NCI-H2227 (cell line): ENCODE results near the gene TRMT61B.

ENCODE experiments used
- DNase-seq: peaks from one replicate; lab custom pipeline; 2025; ENCODE audit not compliant: unreplicated experiment; lab: John Stamatoyannopoulos, UW

The TRMT61B gene

DNA sequence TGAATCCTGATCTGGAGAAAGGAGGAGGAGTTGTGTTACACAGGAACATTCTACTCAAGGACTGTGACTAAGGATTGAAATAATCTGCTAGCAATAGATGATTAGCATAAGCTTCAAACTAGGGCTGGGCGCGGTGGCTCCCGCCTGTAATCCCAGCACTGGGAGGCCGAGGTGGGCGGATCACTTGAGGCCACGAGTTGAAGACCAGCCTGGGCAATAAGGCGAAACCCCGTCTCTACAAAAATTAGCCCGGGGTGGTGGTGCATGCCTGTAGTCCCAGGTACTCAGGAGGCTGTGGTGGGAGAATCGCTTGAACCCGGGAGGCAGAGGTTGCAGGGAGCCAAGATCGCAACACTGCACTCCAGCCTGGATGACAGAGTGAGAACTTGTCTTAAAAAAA lies 1.5 kb downstream of the TRMT61B start:
- no peak for DNase-seq

DNA sequence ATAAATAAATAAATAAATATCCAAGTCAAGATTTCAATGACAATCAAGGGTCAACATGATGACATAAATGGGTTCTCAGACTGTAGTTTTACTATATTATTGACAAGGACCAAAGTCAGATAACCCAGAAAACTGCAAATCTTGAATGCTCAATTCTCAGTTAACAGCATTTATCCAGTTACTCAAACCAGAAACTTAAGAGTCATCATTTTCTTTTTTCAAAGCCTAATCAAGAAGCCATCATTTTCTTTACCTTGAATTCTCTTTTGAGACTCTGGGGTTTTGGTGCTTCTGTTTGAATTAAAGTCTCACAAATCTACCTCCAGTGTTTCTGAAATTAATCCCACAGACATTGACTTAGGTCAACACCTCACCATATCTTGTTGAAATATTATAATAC lies 14.1 kb downstream of the TRMT61B start:
- no peak for DNase-seq

DNA sequence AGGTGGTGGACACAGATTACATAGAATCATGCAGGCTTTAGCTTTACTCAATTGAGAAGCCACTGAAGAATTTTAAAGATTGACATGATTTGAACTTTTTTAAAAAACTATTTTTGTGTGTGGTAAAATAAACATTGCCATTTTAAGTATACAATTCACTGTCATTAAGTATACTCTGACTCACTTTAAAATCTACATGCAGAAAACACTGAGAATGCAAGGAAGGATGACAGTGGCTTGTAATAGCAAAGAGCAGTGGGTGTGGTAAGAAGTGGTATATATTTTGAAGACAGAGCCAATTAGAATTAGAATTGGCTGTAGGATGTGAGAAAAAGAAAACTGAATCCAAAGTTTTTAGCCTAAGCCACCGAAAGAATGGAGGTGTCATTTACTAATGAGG lies 14.9 kb downstream of the TRMT61B start:
- DNase-seq: no peak

DNA sequence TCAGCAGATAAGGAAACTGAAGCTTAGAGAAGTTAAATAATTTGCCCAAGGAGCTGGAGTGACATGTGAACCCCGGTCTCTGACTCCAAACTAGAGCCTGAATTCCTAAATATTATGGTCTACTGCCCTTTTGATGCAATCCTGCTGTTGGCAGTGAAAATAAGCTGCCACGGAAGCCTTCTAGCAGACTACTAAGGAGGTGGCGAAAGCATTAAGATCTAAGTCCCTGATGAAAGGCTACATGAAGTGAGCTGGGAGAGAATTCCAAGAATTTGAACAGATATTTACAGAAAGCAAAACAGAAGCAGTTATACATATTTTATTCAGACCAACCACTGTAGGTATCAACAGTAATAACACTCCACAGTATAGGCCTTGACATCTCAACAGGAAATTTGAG lies 28.1 kb downstream of the TRMT61B start:
- no peak for DNase-seq

DNA sequence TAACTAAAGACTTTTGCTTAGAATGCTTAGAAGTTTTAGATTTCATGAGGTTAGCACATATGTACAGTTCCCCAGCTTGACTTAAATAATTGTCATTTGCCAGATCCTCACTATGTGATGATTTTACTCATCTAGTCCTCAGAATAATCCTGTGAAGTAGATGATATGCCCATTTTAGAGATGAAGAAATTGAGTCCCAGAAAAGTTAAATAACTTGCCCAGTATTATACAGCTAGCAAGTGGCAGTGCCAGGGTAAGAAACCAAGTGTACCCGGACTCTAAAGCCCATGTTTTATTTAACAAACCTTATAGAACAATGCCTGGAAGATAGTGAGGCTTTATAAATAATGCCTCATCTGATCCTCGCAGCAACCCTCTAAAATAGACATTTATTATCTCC lies 31.1 kb downstream of the TRMT61B start:
- DNase-seq: no peak

DNA sequence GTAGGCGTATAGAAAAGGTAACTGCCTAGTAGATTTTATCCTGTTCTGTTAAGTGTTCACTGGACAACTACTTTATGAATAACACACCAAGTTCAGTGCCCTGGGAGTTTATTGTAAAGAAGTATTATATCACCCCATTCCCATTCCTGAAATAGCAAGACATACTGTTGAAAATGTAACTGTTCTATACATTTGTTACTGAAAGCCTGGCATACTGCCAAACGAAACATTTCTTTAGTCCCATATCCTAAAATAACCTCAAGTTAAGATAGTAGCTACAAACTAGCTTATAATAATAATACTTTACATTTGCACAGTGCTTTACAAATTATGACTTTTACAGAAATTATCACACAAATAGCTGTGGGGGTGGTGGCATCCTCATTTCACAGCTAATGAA lies 34.3 kb downstream of the TRMT61B start:
- no peak for DNase-seq

DNA sequence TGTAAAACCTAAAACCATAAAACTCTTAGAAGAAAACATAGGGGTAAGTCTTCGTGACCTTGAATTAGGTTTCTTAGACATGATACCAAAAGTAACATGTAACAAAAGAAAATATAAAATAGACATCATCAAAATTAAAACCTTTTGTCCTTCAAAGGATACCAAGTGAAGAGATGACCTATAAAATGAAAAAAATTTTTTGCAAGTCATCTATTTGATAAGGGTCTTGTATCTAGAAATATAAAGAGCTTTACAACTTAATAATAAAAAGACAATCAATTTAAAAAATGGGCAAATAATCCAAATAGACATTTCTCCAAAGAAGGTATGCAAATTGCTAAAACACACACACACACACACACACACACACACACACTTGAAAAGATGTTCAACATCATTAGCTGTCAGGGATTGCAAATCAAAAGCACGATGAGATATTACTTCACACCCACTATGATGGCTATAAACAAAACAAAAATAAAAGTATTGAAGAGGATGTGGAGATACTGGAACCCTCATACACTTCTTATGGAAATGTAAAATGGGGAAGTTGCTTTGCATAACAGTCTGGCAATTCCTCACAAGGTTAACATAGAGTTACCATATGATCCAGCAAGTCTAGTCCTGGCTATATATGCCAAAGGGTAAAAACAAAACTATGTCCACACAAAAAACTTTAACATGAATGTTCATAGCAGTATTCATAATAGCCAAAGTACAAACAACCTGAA lies 36.2 kb downstream of the TRMT61B start:
- DNase-seq: no peak

DNA sequence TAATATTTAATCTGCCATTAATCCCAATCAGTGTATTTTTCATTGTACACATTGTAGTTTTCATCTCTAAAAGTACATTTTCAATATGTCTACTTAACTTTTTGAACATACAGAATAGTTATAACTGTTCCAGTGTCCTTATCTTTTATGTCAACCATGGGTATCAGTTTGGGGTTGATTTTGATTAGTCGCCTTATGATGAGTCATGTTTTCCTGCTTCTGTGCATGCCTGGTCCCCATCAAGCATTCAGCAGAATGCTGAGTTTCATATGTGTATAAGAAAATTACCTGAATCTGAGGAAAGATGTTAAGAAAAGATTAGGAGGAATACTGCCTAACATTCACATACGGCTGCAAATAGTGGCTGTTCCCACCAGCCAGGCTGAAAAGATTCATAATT lies 41.7 kb downstream of the TRMT61B start:
- no peak for DNase-seq

DNA sequence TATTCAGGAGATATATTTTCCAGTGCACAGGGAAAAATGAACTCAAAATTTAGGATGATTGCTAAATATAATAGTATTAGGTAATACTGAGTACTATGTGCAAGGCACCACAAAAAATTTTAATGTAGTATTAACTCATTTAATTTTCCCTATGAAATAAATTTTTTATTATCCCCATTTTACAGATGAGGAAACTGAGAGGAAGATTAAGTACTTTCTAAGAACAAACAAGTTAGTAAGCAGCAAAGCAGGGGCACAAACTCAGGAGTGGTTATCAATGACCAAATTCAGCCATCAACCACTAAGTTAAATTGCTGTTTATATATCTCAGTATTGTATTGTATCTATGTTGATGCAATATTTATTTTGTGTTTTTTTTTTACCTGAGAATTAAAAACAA lies 45.2 kb downstream of the TRMT61B start:
- no peak for DNase-seq

DNA sequence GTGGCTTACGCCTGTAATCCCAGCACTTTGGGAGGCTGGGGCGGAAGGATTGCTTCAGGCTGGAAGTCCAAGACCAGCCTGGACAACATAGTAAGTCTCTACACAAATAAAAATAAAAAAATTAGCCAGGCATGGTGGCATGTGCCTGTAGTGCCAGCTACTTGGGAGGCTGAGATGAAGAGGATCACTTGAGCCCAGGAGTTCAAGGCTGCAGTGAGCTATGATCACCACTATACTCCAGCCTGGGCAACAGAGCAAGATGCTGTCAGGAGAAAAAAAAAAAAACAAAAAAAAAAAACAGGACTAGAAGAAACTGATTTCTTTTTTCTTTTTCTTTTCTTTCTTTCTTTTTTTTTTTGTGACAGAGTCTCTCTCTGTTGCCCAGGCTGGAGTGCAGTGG lies 45.9 kb downstream of the TRMT61B start:
- DNase-seq: no peak

DNA sequence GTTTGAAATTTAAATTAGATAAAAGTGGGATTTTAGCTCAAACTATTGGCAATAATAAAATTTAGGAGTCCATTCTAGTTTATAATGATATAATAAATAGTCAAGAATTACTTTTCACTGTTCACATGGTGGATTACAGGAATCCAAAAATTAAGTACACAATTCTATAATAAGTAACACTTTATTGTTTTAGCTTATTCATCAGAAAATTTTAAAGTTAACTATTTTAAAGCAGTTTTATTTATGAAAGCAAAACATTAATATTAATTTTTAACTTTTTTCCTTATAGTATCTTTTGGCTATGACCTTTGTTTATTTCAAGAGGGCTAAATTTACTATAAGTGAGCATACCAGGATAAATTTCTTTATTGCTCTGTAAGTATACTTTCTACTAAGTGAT lies 48.1 kb downstream of the TRMT61B start:
- no peak for DNase-seq

DNA sequence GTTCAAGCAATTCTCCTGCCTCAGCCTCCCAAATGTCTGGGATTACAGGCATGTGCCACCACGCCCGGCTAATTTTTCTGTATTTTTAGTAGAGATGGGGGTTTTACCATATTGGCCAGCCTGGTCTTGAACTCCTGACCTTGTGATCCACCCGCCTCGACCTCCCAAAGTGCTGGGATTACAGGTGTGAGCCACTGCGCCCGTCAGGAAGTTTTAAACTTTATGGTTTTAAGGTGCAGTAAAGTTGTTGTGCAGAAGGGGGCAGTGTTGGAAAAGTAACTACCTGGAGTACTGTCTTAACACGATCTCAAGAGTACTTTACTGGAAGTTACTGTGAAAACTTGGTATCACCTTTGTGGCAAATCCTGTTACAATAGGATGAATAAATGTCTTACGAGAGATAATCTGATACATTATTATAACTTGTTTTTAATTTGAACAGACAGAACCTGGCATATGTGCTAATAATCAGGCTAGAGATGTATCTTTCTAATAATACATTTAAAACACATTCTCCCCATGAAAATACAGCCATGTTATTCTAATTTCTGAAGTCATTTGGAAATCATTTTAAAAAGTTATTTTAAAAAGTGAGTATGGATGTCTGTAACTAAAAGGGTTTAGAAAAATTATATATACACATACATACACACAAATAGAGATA lies 48.7 kb downstream of the TRMT61B start:
- DNase-seq: peak; percentile 55

DNA sequence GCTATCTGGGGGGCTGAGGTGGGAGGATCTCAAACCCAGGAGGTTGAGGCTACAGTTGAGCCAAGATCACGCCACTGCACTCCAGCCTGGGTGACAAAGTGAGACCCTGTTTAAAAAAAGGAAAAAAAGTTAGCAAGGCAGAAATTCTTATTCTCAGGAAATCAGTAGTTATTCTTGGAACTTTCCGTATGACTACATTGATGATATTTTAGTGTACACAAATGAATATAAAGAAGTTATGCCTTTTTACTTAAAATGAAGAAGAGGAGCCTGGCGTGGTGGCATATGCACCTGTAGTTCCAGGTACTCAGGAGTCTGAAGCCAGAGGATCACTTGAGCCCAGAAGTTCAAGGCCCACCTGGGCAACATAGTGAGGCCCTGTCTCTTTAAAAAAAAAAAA lies 52.1 kb downstream of the TRMT61B start:
- no peak for DNase-seq

DNA sequence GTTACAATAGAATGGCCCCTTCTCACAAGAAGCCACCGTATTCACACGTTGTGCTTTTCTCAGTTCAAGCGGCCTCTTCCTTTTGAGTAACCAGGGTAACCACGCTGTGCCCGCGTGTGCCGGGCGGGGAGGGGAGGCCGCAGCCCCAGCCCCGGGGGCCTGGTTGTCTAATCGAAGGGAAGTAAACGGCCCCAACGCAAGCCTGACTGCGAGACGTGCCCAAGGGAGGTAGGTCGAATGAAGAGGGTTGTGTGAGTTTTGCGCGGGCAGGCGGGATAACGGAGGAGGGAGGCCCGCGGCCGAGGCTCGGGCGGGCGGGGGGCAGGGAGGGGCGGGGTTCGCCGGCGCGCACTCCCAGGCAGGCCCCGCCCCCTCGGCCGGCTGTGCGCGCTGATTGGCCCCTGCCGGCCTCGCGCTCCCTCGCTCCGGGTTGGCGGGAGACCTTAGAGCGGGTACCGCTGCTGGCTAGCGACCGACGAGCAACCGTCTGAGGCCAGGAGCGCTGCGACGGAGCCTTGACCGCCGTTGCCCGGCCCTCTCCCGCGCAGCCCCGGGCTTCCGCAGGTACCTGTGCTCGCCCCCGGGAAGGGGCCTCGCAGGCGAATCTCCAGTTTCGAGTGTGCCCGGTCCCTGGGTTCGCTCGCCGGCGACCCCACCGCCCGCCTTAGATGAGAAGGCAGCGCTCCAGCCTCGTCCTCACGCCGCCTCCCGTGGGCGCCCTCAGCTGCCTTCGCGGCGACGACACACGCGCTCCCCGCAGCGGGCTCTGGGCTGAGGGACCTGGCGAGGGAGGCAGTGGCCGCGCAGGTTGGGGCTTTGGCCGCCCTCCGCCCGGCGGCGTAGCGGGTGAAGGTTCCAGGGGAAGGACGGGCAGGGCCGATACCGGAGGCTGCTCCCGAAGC lies 59.5 kb downstream of the TRMT61B start, which contains the start of gene SPDYA:
TSS of gene SPDYA (plus strand) at position 451 of the 902 bp plus-strand sequence. CDS start 5,181 bp downstream, outside the sequence.
- DNase-seq: peak; percentile 96

DNA sequence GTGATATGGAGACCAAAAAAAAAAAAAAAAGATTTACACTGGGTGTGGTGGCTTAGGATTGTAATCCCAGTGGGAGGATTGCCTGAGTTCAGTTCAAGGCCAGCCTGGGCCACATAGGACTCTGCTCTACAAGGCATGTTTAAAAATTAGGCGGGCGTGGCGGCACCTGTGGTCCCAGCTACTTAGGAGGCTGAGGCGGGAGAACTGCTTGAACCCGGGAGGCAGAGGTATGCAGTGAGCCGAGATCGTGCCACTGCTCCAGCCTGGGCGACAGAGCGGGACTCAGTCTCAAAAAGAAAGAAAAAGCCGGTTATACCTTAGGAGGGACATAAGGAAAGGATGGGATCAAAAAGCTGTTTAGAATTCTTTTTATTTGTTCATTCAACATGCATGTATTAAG lies 60.2 kb downstream of the TRMT61B start:
- DNase-seq: no peak

DNA sequence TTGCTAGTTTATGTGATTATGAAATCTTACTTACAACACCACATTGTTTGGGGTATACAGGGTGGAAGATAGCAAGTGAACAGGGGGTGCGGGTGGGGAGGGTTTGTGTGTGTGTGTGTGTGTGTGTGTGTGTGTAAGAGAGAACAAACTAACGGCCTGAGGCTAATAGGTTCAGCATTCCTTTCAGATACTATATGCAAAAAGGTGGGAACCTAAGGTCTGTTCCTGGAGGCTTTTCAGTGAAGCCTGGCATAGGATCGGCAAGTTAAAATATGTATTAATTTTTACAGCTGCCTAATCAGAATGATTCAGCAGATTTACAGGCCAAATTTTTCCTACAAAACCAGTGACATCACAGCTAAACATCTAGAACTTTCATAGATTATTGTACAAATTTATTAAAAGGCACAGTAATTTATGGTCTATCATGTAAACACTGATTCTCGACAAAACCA lies 67.1 kb downstream of the TRMT61B start:
- DNase-seq: no peak

DNA sequence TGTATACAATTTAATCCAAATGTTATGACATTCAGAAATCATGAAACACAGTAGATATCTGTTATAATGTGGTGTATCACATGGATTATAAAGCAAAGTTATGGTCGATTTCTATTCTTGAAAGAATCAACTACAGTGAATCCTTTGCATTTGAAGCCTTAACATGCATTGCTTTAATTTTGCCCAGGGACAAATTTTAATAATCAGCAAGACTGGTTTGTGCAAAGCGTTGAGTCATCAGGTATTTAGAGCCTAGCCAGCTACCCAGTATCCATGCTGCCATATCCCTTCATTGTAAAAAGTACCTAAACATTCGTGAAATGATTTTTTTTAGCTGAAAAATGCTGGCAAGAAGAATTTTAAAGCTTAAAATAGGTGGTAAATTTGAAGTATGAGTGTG lies 68.4 kb downstream of the TRMT61B start:
- no peak for DNase-seq
